ENCODE data around the gene ZNF280A.
"Not testable (repeated sequence)": the region's sequence is repeated elsewhere in the genome, so short reads cannot be mapped to it uniquely, and the experiment has no call there.

ZNF280A gene

DNA sequence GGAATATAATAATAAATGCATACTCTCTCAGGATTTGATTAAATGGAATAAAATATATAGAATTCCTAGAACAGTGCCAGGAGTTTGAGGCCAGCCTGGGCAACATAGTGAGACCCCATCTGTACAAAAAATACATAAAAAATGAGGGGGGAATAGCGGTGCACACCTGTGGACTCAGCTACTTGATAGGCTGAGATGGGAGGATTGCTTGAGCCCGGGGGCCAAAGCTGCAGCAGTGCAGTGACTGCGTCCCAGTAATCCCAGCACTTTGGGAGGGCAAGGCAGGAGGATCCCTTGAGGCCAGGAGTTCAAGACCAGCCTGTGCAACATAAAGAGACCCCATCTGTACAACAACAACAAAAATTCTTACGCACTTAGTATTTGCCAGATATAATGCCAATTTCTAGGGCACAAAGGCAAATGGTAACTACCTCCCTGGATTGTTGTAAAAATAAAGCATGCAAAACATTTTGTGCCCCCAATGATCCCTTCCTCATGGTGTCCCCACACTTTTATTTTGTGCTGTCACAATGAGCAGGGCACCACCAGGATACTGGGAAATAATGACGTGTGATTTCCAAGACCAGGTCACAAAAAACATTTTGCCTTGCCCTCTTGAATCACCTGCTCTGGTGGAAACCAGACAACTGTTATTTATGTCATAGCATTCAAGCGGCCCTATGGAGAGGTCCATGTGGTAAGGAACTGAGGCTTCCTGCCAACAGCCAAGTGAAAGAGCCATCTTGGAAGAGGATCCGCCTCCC lies 18.3 kb upstream of the ZNF280A start:
- no peak overlapping the region for H3K4me3 ChIP-seq (ENCODE audit: low read depth, low read length)
- no peak overlapping the region for H2AFZ ChIP-seq (ENCODE audit: low read length, unreplicated experiment)
- H3K4me1 ChIP-seq (ENCODE audit: control insufficient read depth, insufficient read depth, low read length, unreplicated experiment): no peaks in the 10 kb centered on the region
- no peaks in the 10 kb centered on the region for H3K36me3 ChIP-seq (ENCODE audit: insufficient read depth, low read length)
- no peak overlapping the region for H3K27ac ChIP-seq (ENCODE audit: low read depth, low read length)
- no peaks in the 10 kb centered on the region for H3K79me2 ChIP-seq (ENCODE audit: control insufficient read depth, insufficient read depth, low read length, unreplicated experiment)
- H3K27me3 ChIP-seq (ENCODE audit: insufficient read depth, low read length): peaks cover 2% of the 10 kb centered on the region; the same call in 1 of the 2 replicates

DNA sequence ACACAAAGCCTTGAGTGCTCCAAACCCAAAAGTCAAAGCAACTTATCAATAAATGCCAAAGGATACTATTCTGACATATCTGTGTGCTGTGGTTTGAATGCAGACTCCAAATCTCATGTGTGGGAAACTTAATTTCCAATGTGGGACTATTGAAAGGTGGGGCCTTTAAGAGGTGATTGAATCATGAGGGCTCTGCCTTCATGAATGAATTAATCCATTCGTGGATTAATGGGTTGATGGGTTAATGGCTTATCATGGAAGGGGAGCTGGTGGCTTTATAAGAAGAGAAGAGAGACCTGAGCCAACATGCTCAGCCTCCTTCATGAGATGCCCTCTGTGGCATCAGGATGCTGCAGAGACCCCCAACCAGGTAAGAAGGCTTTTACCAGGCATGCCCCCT lies 16.8 kb upstream of the ZNF280A start:
- Histone ChIP-seq H3K4me3 (ENCODE audit: low read depth, low read length) (no peak overlapping the region), H3K36me3 (ENCODE audit: insufficient read depth, low read length) (no peaks in the 10 kb centered on the region), H2AFZ (ENCODE audit: low read length, unreplicated experiment) (no peak overlapping the region), H3K27ac (ENCODE audit: low read depth, low read length) (no peak overlapping the region), H3K79me2 (ENCODE audit: control insufficient read depth, insufficient read depth, low read length, unreplicated experiment) (no peaks in the 10 kb centered on the region), H3K4me1 (ENCODE audit: control insufficient read depth, insufficient read depth, low read length, unreplicated experiment) (no peaks in the 10 kb centered on the region), H3K27me3 (ENCODE audit: insufficient read depth, low read length) (peaks cover 2% of the 10 kb centered on the region; the same call in 1 of the 2 replicates)

DNA sequence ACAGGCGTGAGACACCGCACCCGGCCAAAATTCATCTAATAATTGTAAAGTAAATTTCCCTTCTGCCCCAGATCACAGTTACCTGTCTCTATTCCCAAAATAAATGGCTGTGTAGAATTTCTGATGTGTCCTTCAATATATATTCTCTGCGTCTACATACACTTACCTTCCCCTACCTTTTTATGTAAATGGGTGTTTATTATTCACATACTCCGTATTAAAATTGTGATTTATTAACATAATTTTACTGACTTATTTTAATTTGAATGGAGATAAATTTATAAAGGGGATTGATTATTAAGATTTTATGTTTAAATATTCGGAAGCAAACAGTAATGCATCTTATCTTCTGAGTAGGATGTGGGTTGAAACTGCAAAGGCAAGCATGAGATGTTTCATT lies 16.4 kb upstream of the ZNF280A start:
- H3K27me3 ChIP-seq (ENCODE audit: insufficient read depth, low read length): peaks cover 2% of the 10 kb centered on the region; the same call in 1 of the 2 replicates
- no peaks in the 10 kb centered on the region for H3K79me2 ChIP-seq (ENCODE audit: control insufficient read depth, insufficient read depth, low read length, unreplicated experiment)
- H3K27ac ChIP-seq (ENCODE audit: low read depth, low read length): no peak overlapping the region
- H2AFZ ChIP-seq (ENCODE audit: low read length, unreplicated experiment): no peak overlapping the region
- no peak overlapping the region for H3K4me3 ChIP-seq (ENCODE audit: low read depth, low read length)
- H3K36me3 ChIP-seq (ENCODE audit: insufficient read depth, low read length): no peaks in the 10 kb centered on the region
- no peaks in the 10 kb centered on the region for H3K4me1 ChIP-seq (ENCODE audit: control insufficient read depth, insufficient read depth, low read length, unreplicated experiment)

DNA sequence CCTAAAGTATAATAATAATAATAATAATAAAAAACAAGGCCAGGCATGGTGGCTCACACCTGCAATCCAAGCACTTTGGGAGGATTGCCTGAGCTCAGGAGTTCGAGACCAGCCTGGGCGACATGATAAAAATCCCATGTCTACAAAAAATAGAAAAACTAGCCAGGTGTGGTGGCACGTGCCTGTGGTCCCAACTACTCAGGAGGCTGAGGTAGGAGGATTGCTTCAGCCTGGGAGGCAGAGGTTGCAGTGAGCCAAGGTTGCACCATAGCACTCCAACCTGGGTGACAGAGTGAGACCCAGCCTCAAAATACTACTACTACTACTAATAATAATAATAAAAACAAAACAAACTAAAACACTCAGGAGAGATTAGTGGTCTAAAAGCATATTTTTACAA lies 15.6 kb upstream of the ZNF280A start:
- Histone ChIP-seq H3K4me1 (ENCODE audit: control insufficient read depth, insufficient read depth, low read length, unreplicated experiment) (no peaks in the 10 kb centered on the region), H2AFZ (ENCODE audit: low read length, unreplicated experiment) (no peak overlapping the region), H3K36me3 (ENCODE audit: insufficient read depth, low read length) (no peaks in the 10 kb centered on the region), H3K27ac (ENCODE audit: low read depth, low read length) (no peak overlapping the region), H3K79me2 (ENCODE audit: control insufficient read depth, insufficient read depth, low read length, unreplicated experiment) (no peaks in the 10 kb centered on the region), H3K27me3 (ENCODE audit: insufficient read depth, low read length) (peaks cover 2% of the 10 kb centered on the region; the same call in 1 of the 2 replicates), H3K4me3 (ENCODE audit: low read depth, low read length) (no peak overlapping the region)

DNA sequence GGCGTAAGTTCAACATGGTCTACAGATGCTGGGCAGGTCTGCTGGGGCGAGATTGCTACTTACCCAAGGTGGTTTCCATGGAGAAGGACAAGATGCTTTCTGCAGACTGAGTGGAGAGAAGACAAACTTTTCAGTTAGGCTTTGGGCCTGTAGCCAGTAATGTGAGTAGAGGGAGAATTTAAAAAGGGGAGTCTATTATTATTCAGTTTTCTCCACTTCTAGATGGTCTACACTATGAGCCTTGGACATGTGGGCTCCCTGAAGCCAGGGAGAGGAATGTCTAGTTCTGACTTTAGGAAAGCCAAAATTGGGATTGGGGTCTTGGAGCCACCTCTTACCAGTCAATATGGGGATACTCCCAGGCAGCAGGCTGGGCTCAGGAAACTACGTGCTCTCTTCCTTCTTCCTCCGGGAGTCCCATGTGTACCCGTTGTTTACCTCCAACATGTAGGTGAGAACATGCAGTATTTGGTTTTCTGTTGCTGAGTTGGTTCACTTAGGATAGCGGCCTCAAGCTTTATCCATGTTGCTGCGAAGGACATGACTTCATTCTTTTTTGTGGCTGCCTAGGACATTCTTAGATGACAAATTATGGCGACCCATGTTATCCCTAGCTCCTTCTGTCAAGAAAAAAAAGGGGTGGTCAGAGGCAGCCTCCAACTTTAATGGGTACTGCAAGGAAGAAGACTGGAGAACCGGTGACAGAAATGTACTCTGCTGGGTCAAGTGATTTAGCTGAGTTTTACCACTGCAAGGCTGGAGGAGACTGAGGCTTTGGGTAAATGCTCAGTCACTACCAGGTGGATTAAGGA lies 14.7 kb upstream of the ZNF280A start:
- Histone ChIP-seq H3K36me3 (ENCODE audit: insufficient read depth, low read length) (no peaks in the 10 kb centered on the region), H3K27me3 (ENCODE audit: insufficient read depth, low read length) (no peaks in the 10 kb centered on the region; the same call in 1 of the 2 replicates), H3K79me2 (ENCODE audit: control insufficient read depth, insufficient read depth, low read length, unreplicated experiment) (no peaks in the 10 kb centered on the region)

DNA sequence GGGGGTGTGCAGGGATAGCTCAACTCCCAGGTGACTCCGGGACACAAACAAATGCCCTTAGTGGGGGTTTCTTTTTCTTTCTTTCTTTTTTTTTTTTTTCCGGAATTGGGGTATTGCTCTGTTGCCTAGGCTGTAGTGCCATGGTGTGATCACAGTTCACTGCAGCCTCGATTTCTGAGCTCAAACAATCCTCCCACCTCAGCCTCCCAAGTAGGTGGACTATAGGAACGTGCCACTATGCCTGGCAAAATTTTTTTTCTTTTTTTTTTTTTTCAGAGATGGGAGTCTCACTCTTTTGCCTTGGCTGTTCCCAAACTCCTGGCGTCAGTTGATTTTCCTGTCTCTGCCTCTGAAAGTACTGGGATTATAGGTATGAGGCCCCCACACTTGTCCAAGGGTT lies 13.8 kb upstream of the ZNF280A start:
- H3K27me3 ChIP-seq (ENCODE audit: insufficient read depth, low read length): no peaks in the 10 kb centered on the region; the same call in 1 of the 2 replicates

More for the DNA sequence above, 14.7 kb upstream of the ZNF280A start:
- Histone ChIP-seq H2AFZ (ENCODE audit: low read length, unreplicated experiment) (no peak overlapping the region), H3K27ac (ENCODE audit: low read depth, low read length) (no peak overlapping the region), H3K4me1 (ENCODE audit: control insufficient read depth, insufficient read depth, low read length, unreplicated experiment) (no peaks in the 10 kb centered on the region), H3K4me3 (ENCODE audit: low read depth, low read length) (no peak overlapping the region)

DNA sequence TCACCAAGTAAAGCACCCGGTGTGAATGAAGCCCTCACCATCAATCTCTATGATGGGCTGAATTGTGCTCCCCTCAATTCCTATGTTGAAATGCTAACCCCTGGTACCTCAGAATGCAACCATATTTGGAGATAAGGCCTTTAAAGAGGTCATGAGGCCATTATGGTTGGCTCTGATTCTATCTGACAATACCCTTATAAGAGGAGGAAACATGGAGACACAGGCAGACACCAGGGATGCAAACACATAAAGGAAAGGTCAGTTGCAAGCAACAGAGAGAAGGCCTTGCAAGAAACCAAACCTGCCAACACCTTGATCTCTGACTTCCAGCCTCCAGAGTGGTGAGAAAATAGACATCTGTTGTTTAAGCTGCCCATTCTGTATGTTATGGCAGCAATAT lies 13.3 kb upstream of the ZNF280A start:
- Histone ChIP-seq H3K27ac (ENCODE audit: low read depth, low read length) (no peak overlapping the region), H3K79me2 (ENCODE audit: control insufficient read depth, insufficient read depth, low read length, unreplicated experiment) (no peaks in the 10 kb centered on the region), H3K4me1 (ENCODE audit: control insufficient read depth, insufficient read depth, low read length, unreplicated experiment) (no peaks in the 10 kb centered on the region), H3K4me3 (ENCODE audit: low read depth, low read length) (no peak overlapping the region), H3K36me3 (ENCODE audit: insufficient read depth, low read length) (no peaks in the 10 kb centered on the region), H2AFZ (ENCODE audit: low read length, unreplicated experiment) (no peak overlapping the region), H3K27me3 (ENCODE audit: insufficient read depth, low read length) (no peaks in the 10 kb centered on the region; the same call in 1 of the 2 replicates)

More for the DNA sequence above, 13.8 kb upstream of the ZNF280A start:
- Histone ChIP-seq H3K4me3 (ENCODE audit: low read depth, low read length) (no peak overlapping the region), H3K4me1 (ENCODE audit: control insufficient read depth, insufficient read depth, low read length, unreplicated experiment) (no peaks in the 10 kb centered on the region), H3K27ac (ENCODE audit: low read depth, low read length) (no peak overlapping the region), H3K79me2 (ENCODE audit: control insufficient read depth, insufficient read depth, low read length, unreplicated experiment) (no peaks in the 10 kb centered on the region), H2AFZ (ENCODE audit: low read length, unreplicated experiment) (no peak overlapping the region), H3K36me3 (ENCODE audit: insufficient read depth, low read length) (no peaks in the 10 kb centered on the region)

DNA sequence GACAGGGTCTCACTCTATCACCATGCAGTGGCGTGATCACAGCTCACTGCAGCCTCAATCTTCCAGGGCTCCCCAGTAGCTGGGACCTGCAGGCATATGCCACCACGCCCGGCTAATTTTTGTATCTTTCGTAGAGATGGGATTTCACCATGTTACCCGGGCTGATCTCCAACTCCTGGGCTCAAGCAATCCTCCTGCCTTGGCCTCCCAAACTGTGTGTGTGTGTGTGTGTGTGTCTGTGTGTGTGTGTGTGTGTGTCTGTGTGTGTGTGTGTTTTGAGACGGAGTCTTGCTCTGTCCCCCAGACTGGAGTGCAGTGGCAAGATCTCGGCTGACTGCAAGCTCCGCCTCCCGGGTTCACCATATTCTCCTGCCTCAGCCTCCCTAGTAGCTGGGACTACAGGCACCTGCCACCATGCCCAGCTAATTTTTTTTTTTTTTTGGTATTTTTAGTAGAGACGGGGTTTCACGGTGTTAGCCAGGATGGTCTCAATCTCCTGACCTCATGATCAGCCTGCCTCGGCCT lies 12.5 kb upstream of the ZNF280A start:
- H3K4me1 ChIP-seq (ENCODE audit: control insufficient read depth, insufficient read depth, low read length, unreplicated experiment); H3K27me3 ChIP-seq (ENCODE audit: insufficient read depth, low read length): not testable (repeated sequence)

DNA sequence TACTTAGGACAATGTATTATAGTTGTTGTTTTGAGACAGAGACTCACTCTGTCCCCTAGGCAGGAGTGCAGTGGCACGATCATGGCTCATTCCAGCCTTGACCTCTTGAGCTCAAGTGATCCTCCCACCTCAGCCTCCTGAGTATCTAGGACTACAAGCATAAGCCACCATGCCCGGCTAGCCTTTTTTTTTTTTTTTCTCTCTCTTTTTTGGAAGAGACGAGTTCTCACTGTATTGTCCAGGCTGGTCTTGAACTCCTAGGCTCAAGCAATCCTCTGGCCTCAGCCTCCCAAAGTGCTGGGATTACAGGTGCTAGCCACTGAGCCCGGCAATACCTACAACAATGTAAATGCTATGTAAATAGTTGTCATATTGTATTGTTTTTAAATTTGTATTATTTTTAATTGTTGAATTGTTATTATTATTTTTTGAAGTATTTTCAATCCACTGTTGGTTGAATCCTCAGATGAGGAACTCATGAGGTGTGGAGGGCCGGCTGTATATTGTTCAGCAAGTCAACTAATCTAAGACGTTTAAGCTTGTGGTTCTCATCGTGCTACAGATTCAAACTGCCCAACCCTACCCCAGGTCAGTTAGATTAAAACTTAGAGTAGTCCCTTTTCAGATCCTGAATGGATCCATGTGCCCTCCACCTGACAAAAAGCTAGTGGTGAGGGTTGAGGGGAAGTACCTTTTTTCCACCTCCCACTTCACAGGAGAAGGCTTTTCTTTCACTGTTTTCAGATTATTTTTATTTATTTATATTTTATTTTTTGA lies 11.9 kb upstream of the ZNF280A start:
- H3K27me3 ChIP-seq (ENCODE audit: insufficient read depth, low read length): no peaks in the 10 kb centered on the region; the same call in 1 of the 2 replicates
- H2AFZ ChIP-seq (ENCODE audit: low read length, unreplicated experiment): no peak overlapping the region
- no peaks in the 10 kb centered on the region for H3K4me1 ChIP-seq (ENCODE audit: control insufficient read depth, insufficient read depth, low read length, unreplicated experiment)
- H3K79me2 ChIP-seq (ENCODE audit: control insufficient read depth, insufficient read depth, low read length, unreplicated experiment): no peaks in the 10 kb centered on the region
- H3K36me3 ChIP-seq (ENCODE audit: insufficient read depth, low read length): no peaks in the 10 kb centered on the region
- H3K4me3 ChIP-seq (ENCODE audit: low read depth, low read length): no peak overlapping the region
- H3K27ac ChIP-seq (ENCODE audit: low read depth, low read length): no peak overlapping the region

More for the DNA sequence above, 12.5 kb upstream of the ZNF280A start:
- H3K4me3 ChIP-seq (ENCODE audit: low read depth, low read length); H2AFZ ChIP-seq (ENCODE audit: low read length, unreplicated experiment); H3K36me3 ChIP-seq (ENCODE audit: insufficient read depth, low read length); H3K79me2 ChIP-seq (ENCODE audit: control insufficient read depth, insufficient read depth, low read length, unreplicated experiment); H3K27ac ChIP-seq (ENCODE audit: low read depth, low read length): not testable (repeated sequence)

DNA sequence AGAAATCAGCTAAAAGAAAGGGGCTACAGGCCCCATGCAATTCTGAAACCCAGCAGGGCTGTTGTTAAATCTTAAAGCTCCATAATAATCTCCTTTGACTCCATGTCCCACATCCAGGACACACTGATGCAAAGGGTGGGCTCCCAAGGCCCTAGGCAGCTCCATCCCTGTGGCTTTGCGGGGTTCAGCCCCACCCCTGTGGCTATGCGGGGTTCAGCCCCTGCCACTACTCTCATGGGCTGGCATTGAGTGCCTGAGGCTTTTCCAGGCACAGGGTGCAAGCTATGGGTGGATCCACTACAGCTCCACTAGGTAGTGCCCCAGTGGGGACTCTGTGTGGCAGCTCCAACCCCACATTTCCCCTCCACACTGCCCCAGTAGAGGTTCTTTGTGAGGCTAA lies 8.7 kb upstream of the ZNF280A start:
- Histone ChIP-seq H2AFZ (ENCODE audit: low read length, unreplicated experiment) (no peak overlapping the region), H3K36me3 (ENCODE audit: insufficient read depth, low read length) (no peaks in the 10 kb centered on the region), H3K27me3 (ENCODE audit: insufficient read depth, low read length) (no peaks in the 10 kb centered on the region), H3K27ac (ENCODE audit: low read depth, low read length) (no peak overlapping the region), H3K79me2 (ENCODE audit: control insufficient read depth, insufficient read depth, low read length, unreplicated experiment) (no peaks in the 10 kb centered on the region), H3K4me1 (ENCODE audit: control insufficient read depth, insufficient read depth, low read length, unreplicated experiment) (no peaks in the 10 kb centered on the region), H3K4me3 (ENCODE audit: low read depth, low read length) (no peak overlapping the region)

Data from ACC112 (cell line).